IMR-90 (cell line): ENCODE measurements around the gene FGF21. TPM values are rescaled to one million over a fixed set of nuclear protein-coding genes. Genes with fewer than 3 reads are reported as not detected.

ENCODE experiments used
- ATAC-seq: fragments of 200-7000 bp; cut with Tn5 transposase; 2 replicates; pipeline ENCODE4 v1.9.1; 2020; ENCODE audit warnings: low read depth, mild to moderate bottlenecking, moderate library complexity
- BruUV-seq: library from RNA; stranded (reverse); fragments of 400-500 nt; replicated peaks from 2 replicates; lab custom pipeline; 2021; lab: Mats Ljungman, UMichigan
- CTCF ChIA-PET: fragments of 300-600 bp; formaldehyde crosslinking; extraction: SDS; loops from one replicate; lab custom pipeline; 2021; ENCODE audit warnings: antibody characterized with exemption; lab: Yijun Ruan, JAX
- POLR2A ChIA-PET: fragments of 300-600 bp; sonication (Branson Sonifier 250); formaldehyde crosslinking; loops from one replicate; lab custom pipeline; 2022; ENCODE audit warnings: antibody characterized with exemption; ENCODE audit not compliant: unreplicated experiment; lab: Charles Lee
- DNase-seq: peaks from one replicate; pipeline ENCODE4 v3.0.0; 2013
- H2AFZ ChIP-seq: replicated peaks from 2 replicates; pipeline ENCODE3; 2013; ENCODE audit warnings: low read length, mild to moderate bottlenecking; ENCODE audit not compliant: poor library complexity
- H2AK5ac ChIP-seq: 2 replicates; pipeline ENCODE4 v1.6.1; 2013; ENCODE audit warnings: low read depth, low read length, inconsistent platforms
- H2AK9ac ChIP-seq: replicated peaks from 2 replicates; pipeline ENCODE3; 2013; ENCODE audit warnings: mild to moderate bottlenecking, low read depth, low read length, moderate library complexity; ENCODE audit not compliant: poor library complexity
- H2BK120ac ChIP-seq: 2 replicates; pipeline ENCODE4 v1.6.1; 2013; ENCODE audit warnings: low read depth, low read length, inconsistent platforms
- H2BK15ac ChIP-seq: 3 replicates; pipeline ENCODE4 v1.6.1; 2013; ENCODE audit warnings: low read depth, low read length, inconsistent platforms
- H2BK20ac ChIP-seq: 2 replicates; pipeline ENCODE4 v1.6.1; 2013; ENCODE audit warnings: low read depth, mild to moderate bottlenecking, inconsistent platforms, low read length, moderate library complexity
- H2BK5ac ChIP-seq: 2 replicates; pipeline ENCODE4 v1.6.1; 2013; ENCODE audit warnings: mild to moderate bottlenecking, low read depth, low read length, inconsistent platforms; ENCODE audit not compliant: poor library complexity, severe bottlenecking
- H3K14ac ChIP-seq: replicated peaks from 2 replicates; pipeline ENCODE4 v1.6.1; 2013; ENCODE audit warnings: low read depth, low read length, inconsistent platforms
- H3K18ac ChIP-seq: 2 replicates; pipeline ENCODE4 v1.6.1; 2013; ENCODE audit warnings: low read depth, low read length, control low read depth
- H3K23ac ChIP-seq: 2 replicates; pipeline ENCODE4 v1.6.1; 2013; ENCODE audit warnings: low read depth, low read length, inconsistent platforms
- H3K27ac ChIP-seq: 2 replicates; pipeline ENCODE4 v1.5.1; 2013; ENCODE audit warnings: mild to moderate bottlenecking, control low read depth, low read length; ENCODE audit not compliant: insufficient read depth
- H3K27me3 ChIP-seq: 2 replicates; pipeline ENCODE4 v1.6.1; 2013; ENCODE audit warnings: low read length; ENCODE audit not compliant: control insufficient read depth, insufficient read depth
- H3K36me3 ChIP-seq: 2 replicates; pipeline ENCODE4 v1.6.1; 2013; ENCODE audit warnings: low read length, mixed read lengths; ENCODE audit not compliant: control insufficient read depth, insufficient read depth
- H3K4ac ChIP-seq: 2 replicates; pipeline ENCODE4 v1.6.1; 2013; ENCODE audit warnings: low read depth, low read length, inconsistent platforms
- H3K4me1 ChIP-seq: 2 replicates; pipeline ENCODE4 v1.6.1; 2013; ENCODE audit warnings: low read length, mixed read lengths; ENCODE audit not compliant: control insufficient read depth, insufficient read depth
- H3K4me2 ChIP-seq: 2 replicates; pipeline ENCODE4 v1.6.1; 2013; ENCODE audit warnings: low read depth, mild to moderate bottlenecking, control low read depth, low read length, moderate library complexity
- H3K4me3 ChIP-seq: 2 replicates; pipeline ENCODE4 v1.5.1; 2013; ENCODE audit warnings: low read depth, mild to moderate bottlenecking, control low read depth, low read length, moderate library complexity; ENCODE audit not compliant: insufficient read depth
- H3K56ac ChIP-seq: 2 replicates; pipeline ENCODE4 v1.6.1; 2013; ENCODE audit warnings: low read length, inconsistent platforms; ENCODE audit not compliant: insufficient read depth; ENCODE audit errors: extremely low read depth
- H3K79me1 ChIP-seq, 2 experiments: 2 replicates each; pipeline ENCODE4 v1.6.1; 2013; ENCODE audit warnings: low read length in 2 of 2, inconsistent platforms in 1 of 2, low read depth in 1 of 2
- H3K9ac ChIP-seq: 2 replicates; pipeline ENCODE4 v1.6.1; 2013; ENCODE audit warnings: low read depth, low read length, control low read depth
- H3K9me1 ChIP-seq: 2 replicates; pipeline ENCODE4 v1.6.1; 2013; ENCODE audit warnings: low read length, inconsistent platforms; ENCODE audit not compliant: insufficient read depth
- H3K9me3 ChIP-seq: 2 replicates; pipeline ENCODE4 v1.6.1; 2013; ENCODE audit warnings: low read length; ENCODE audit not compliant: control insufficient read depth, insufficient read depth
- H4K20me1 ChIP-seq: 2 replicates; pipeline ENCODE4 v1.6.1; 2013; ENCODE audit warnings: low read length, inconsistent platforms; ENCODE audit not compliant: insufficient read depth
- H4K5ac ChIP-seq: 2 replicates; pipeline ENCODE4 v1.6.1; 2013; ENCODE audit warnings: mild to moderate bottlenecking, low read depth, low read length, control low read depth
- H4K8ac ChIP-seq, 2 experiments: 2 replicates each; pipeline ENCODE4 v1.6.1; 2013; ENCODE audit warnings: low read depth in 2 of 2, low read length in 2 of 2, control low read depth in 1 of 2, inconsistent platforms in 1 of 2
- H4K91ac ChIP-seq: 2 replicates; pipeline ENCODE4 v1.6.1; 2013; ENCODE audit warnings: low read depth, low read length, inconsistent platforms; ENCODE audit not compliant: insufficient read depth
- BHLHE40 ChIP-seq: fragments of 150-350 bp; IDR thresholded peaks from 2 replicates; pipeline ENCODE4 v1.6.1; 2016; ENCODE audit warnings: mild to moderate bottlenecking, low read depth, low read length
- MAFK ChIP-seq: IDR thresholded peaks from 2 replicates; pipeline ENCODE4 v1.6.1; 2012; ENCODE audit warnings: low read depth, low read length, improper control_type of control experiment
- SMC3 ChIP-seq: fragments of 150-350 bp; IDR thresholded peaks from 2 replicates; pipeline ENCODE4 v1.6.1; 2016; ENCODE audit warnings: low read depth, mild to moderate bottlenecking, antibody characterized with exemption, low read length, moderate library complexity
- WGBS, 2 experiments: methylation state at CpG; one replicate each; pipeline versions ENCODE4 v1.1.5 to v1.1.7; 2013; ENCODE audit warnings: missing lambda C conversion rate in 2 of 2; ENCODE audit not compliant: insufficient read length in 1 of 2; ENCODE audit errors: extremely low coverage in 2 of 2; 5-methylcytosine and 5-hydroxymethylcytosine counted together
- dilution Hi-C: fragments of 300-500 bp; cut with HindIII; formaldehyde crosslinking; loops from one replicate; pipeline ENCODE4 v1.14.3; 2018; ENCODE audit warnings: low sequenced_read_pairs; ENCODE audit not compliant: unreplicated experiment
- in situ Hi-C: fragments of 300-500 bp; cut with MboI; formaldehyde crosslinking; loops from 3 replicates; pipeline ENCODE4 v1.14.3; 2019; ENCODE audit warnings: low sequenced_read_pairs, inconsistent platforms, mixed read lengths
- intact Hi-C: fragments of 100-400 bp; cut with micrococcal nuclease; formaldehyde crosslinking; loops from 2 replicates; pipeline ENCODE4 v1.10.0; 2022
- polyA plus RNA-seq, 3 experiments: library from polyadenylated mRNA; depleted of rRNA; stranded (reverse); fragments of >200 nt; gene quantifications; 2 replicates each; pipeline ENCODE4 v1.2.3, GENCODE V29; 2012; ENCODE audit warnings: low replicate concordance in 1 of 3
- total RNA-seq: library from RNA; depleted of rRNA; stranded (reverse); fragments of >200 nt; gene quantifications from 2 replicates; pipeline ENCODE4 v1.2.3, GENCODE V29; 2012

The FGF21 gene
- total and polyA plus RNA-seq, 2 of the 4 experiments (the other 2 are of a cell fraction): not detected

DNA sequence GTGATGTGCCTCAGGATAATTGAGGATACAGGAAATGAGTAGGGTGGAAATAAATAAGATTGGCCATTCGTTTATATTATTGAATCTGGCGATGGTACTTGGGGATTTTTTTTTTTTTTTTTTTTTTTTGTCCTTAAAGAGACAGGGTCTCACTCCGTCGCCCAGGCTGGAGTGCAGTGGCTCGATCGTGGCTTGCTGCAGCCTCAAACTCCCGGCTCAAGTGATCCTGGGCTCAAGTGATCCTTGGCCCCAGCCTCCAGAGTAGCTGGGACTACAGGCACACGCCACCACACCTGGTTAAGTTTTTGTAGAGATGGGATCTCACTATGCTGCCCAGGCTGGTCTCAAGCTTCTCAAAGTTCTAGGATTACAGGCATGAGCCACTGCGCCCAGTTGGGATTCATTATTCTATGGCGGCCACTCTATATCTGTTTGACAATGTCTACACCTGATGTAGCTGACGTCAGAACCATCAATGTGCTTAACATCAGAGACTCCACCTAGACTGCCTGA, 33.1 kb upstream of the FGF21 start:
- no peak overlapping the region for H2BK20ac ChIP-seq
- no peak overlapping the region for H3K56ac ChIP-seq
- intact Hi-C loops: no loop called here
- H3K4ac ChIP-seq: no peak overlapping the region
- CTCF ChIA-PET: no interaction called here
- H3K23ac ChIP-seq: no peak overlapping the region
- peaks cover 4% of the 10 kb centered on the region; the same call in 1 of the 2 replicates for H3K4me1 ChIP-seq
- in situ Hi-C loops: no loop called here
- no peak overlapping the region for H2AFZ ChIP-seq
- no peak for ATAC-seq
- dilution Hi-C loops: no loop called here
- POLR2A ChIA-PET: no interaction called here
- H4K8ac ChIP-seq: no peak overlapping the region
- no peak overlapping the region for H3K4me2 ChIP-seq
- no peaks in the 10 kb centered on the region for H3K36me3 ChIP-seq
- H3K4me3 ChIP-seq: no peak overlapping the region
- H3K27ac ChIP-seq: no peak overlapping the region
- H4K5ac ChIP-seq: no peak overlapping the region
- peaks cover 5% of the 10 kb centered on the region for H3K9me1 ChIP-seq
- H2BK15ac ChIP-seq: no peak overlapping the region
- no peak for DNase-seq
- no peak overlapping the region for H3K9ac ChIP-seq
- no peak overlapping the region for H2AK5ac ChIP-seq
- no peak overlapping the region for H4K91ac ChIP-seq
- H3K9me3 ChIP-seq: no peaks in the 10 kb centered on the region
- H3K79me1 ChIP-seq: no peaks in the 10 kb centered on the region
- 67% methylated on average over 3 of the region's 11 CpGs; no CpG with 5 or more reads in 1 of the 2 experiments for WGBS, 2 experiments
- H3K14ac ChIP-seq: no peak overlapping the region
- no peaks in the 10 kb centered on the region for H3K27me3 ChIP-seq
- no peaks in the 10 kb centered on the region for H4K20me1 ChIP-seq
- TF ChIP-seq SMC3: no peak
- no peak for TF ChIP-seq MAFK
- no peak for TF ChIP-seq BHLHE40
- no peak overlapping the region for H2BK120ac ChIP-seq
- no peak overlapping the region for H3K18ac ChIP-seq
- no TSS peak for BruUV-seq
- H2AK9ac ChIP-seq: no peak overlapping the region
- H2BK5ac ChIP-seq: no peak overlapping the region
